ENCODE data around the gene PRRT3.

The PRRT3 gene
- 0.34 to 2.5 (median 1.0) reads per million in 18 experiments for total RNA-seq

GRCh38 chr3:9951962-9952805 lies at the start of gene PRRT3:
Gene PRRT3 (minus strand): TSS chr3:9952408. CDS start chr3:9950115, 2,293 bp downstream.
- peak; percentile 62 to 72 for DNase-seq

- no peak for DNase-seq
Measured at GRCh38 chr3:10000686-10001085, 48.5 kb upstream of the PRRT3 start.

- no peak for DNase-seq
Measured at GRCh38 chr3:9994086-9994844, 42.1 kb upstream of the PRRT3 start.

- no peak for DNase-seq
Measured at GRCh38 chr3:9986230-9986725, 34.1 kb upstream of the PRRT3 start.

- no peak for DNase-seq
Measured at GRCh38 chr3:9980251-9980650, 28.0 kb upstream of the PRRT3 start.

GRCh38 chr3:9978710-9979305 lies 26.6 kb upstream of the PRRT3 start:
- DNase-seq, result no peak

- peak; percentile 93 to 94 for DNase-seq
Measured at GRCh38 chr3:9976721-9977709, 24.8 kb upstream of the PRRT3 start.

GRCh38 chr3:9970020-9970652 lies 17.9 kb upstream of the PRRT3 start:
- no peak for DNase-seq

GRCh38 chr3:9969632-9970019 lies 17.4 kb upstream of the PRRT3 start:
- DNase-seq, result no peak

- no peak for DNase-seq
Measured at GRCh38 chr3:9966841-9967240, 14.6 kb upstream of the PRRT3 start.

- DNase-seq, result no peak
Measured at GRCh38 chr3:9965200-9965875, 13.1 kb upstream of the PRRT3 start.

- peak in 1 of 2 donors; percentile 15 for DNase-seq
Measured at GRCh38 chr3:9957214-9957613, 5.0 kb upstream of the PRRT3 start.

- DNase-seq, result no peak
Measured at GRCh38 chr3:9955611-9956352, 3.6 kb upstream of the PRRT3 start.

GRCh38 chr3:9955067-9955502 lies 2.9 kb upstream of the PRRT3 start:
- DNase-seq, result no peak

GRCh38 chr3:9951598-9951961 lies 628 bp downstream of the PRRT3 start:
- DNase-seq, result no peak

GRCh38 chr3:9951126-9951525 lies 1.1 kb downstream of the PRRT3 start:
- no peak for DNase-seq

- no peak for DNase-seq
Measured at GRCh38 chr3:9949626-9950025, 2.6 kb downstream of the PRRT3 start.

- DNase-seq, result no peak
Measured at GRCh38 chr3:9949115-9949514, 3.1 kb downstream of the PRRT3 start.

- DNase-seq, result no peak
Measured at GRCh38 chr3:9948586-9948985, 3.6 kb downstream of the PRRT3 start.

Measured in inflammatory macrophage (primary cell).